Activated CD8-positive, alpha-beta T cell treated with anti-CD3 and anti-CD28 coated beads for 36 hours (primary cell): ENCODE measurements around the gene GADD45B. TPM values are rescaled to one million over a fixed set of nuclear protein-coding genes. Genes with fewer than 3 reads are reported as not detected.

Source experiments
- ATAC-seq: fragments of 200-7000 bp; cut with Tn5 transposase; one replicate; pipeline ENCODE4 v1.10.0; 2021; ENCODE audit warnings: mild to moderate bottlenecking, moderate library complexity
- CTCF ChIA-PET: fragments of 350-600 bp; sonication (Branson Sonifier 250); formaldehyde crosslinking; loops from one replicate; lab custom pipeline; 2021; ENCODE audit warnings: antibody characterized with exemption; lab: Charles Lee
- POLR2A ChIA-PET: fragments of 350-600 bp; sonication (Branson Sonifier 250); formaldehyde crosslinking; loops from one replicate; lab custom pipeline; 2021; ENCODE audit warnings: antibody characterized with exemption; lab: Charles Lee
- DNase-seq: peaks from one replicate; pipeline ENCODE4 v3.0.0-alpha.2; 2020
- H3K27ac Mint-ChIP-seq: one replicate; pipeline ENCODE4 v1.8.0; 2021; ENCODE audit warnings: mild to moderate bottlenecking, mixed read lengths
- H3K27me3 Mint-ChIP-seq: one replicate; pipeline ENCODE4 v1.8.0; 2021; ENCODE audit warnings: mixed read lengths
- H3K36me3 Mint-ChIP-seq: one replicate; pipeline ENCODE4 v1.8.0; 2021; ENCODE audit warnings: low read depth, mixed read lengths
- H3K4me1 Mint-ChIP-seq: one replicate; pipeline ENCODE4 v1.8.0; 2021; ENCODE audit warnings: low read depth, mixed read lengths
- H3K4me3 Mint-ChIP-seq: one replicate; pipeline ENCODE4 v1.8.0; 2021; ENCODE audit warnings: mild to moderate bottlenecking, moderate library complexity, mixed read lengths
- H3K9me3 Mint-ChIP-seq: one replicate; pipeline ENCODE4 v1.8.0; 2021; ENCODE audit warnings: mixed read lengths
- CTCF ChIP-seq: fragments of 200-600 bp; IDR thresholded peaks from one replicate; pipeline ENCODE4 v1.8.0; 2022; ENCODE audit warnings: antibody characterized with exemption, mild to moderate bottlenecking
- intact Hi-C: fragments of 100-400 bp; cut with micrococcal nuclease; formaldehyde crosslinking; loops from one replicate; pipeline ENCODE4 v1.10.0; 2022
- total RNA-seq, 2 experiments: library from RNA; stranded (reverse); gene quantifications; one replicate each; pipeline ENCODE4 v1.2.3, GENCODE V29; 2021

The GADD45B gene
- total RNA-seq, 2 experiments from 2014 or later: 98.3 to 102 TPM

- POLR2A ChIA-PET: interaction anchor here (1.1 to 1.6 kb wide), 3 partner anchors 8 to 95 kb away, joined by 3 to 5 read pairs (median 4); partner anchors contain the start of gene GADD45B
- no peak for TF ChIP-seq CTCF
- H3K4me3 Mint-ChIP-seq: no peak overlapping the region
- no peak for DNase-seq
- H3K4me1 Mint-ChIP-seq: peaks cover 16% of the 10 kb centered on the region
- H3K36me3 Mint-ChIP-seq: peaks cover 3% of the 10 kb centered on the region
- peaks cover 21% of the 10 kb centered on the region for H3K9me3 Mint-ChIP-seq
- CTCF ChIA-PET: interaction anchor here (2.4 kb wide), 1 partner anchor 123 kb away, joined by 6 read pairs; no protein-coding TSS in a partner anchor
- ATAC-seq: no peak
- no peak overlapping the region for H3K27ac Mint-ChIP-seq
- intact Hi-C loops: no loop called here
- peaks cover 13% of the 10 kb centered on the region for H3K27me3 Mint-ChIP-seq
Measured at GRCh38 chr19:2484178-2484937, 8.4 kb downstream of the GADD45B start.

- POLR2A ChIA-PET: interaction anchor here (1.6 kb wide), 1 partner anchor 9 kb away, joined by 4 read pairs; the partner anchor contains the start of gene GADD45B
- Mint-ChIP-seq H3K27me3 (peaks cover 18% of the 10 kb centered on the region), H3K9me3 (peaks cover 21% of the 10 kb centered on the region), H3K4me3 (no peak overlapping the region), H3K4me1 (peaks cover 15% of the 10 kb centered on the region), H3K36me3 (peaks cover 3% of the 10 kb centered on the region), H3K27ac (no peak overlapping the region)
- DNase-seq (no peak), ATAC-seq (no peak)
- no peak for TF ChIP-seq CTCF
- intact Hi-C loops: no loop called here
- CTCF ChIA-PET: interaction anchor here (2.4 kb wide), 1 partner anchor 122 kb away, joined by 6 read pairs; no protein-coding TSS in a partner anchor
Measured at GRCh38 chr19:2485428-2485827, 9.5 kb downstream of the GADD45B start.

- ChIA-PET CTCF (no interaction called here), POLR2A (interaction anchor here (1.4 kb wide), 1 partner anchor 10 kb away, joined by 5 read pairs; no protein-coding TSS in a partner anchor)
- no peak for TF ChIP-seq CTCF
- H3K4me1 Mint-ChIP-seq: peaks cover 17% of the 10 kb centered on the region
- peaks cover 30% of the 10 kb centered on the region for H3K27me3 Mint-ChIP-seq
- no peak overlapping the region for H3K27ac Mint-ChIP-seq
- intact Hi-C loops: no loop called here
- DNase-seq: no peak
- H3K4me3 Mint-ChIP-seq: no peak overlapping the region
- H3K9me3 Mint-ChIP-seq: peaks cover 15% of the 10 kb centered on the region
- peaks cover 3% of the 10 kb centered on the region for H3K36me3 Mint-ChIP-seq
- ATAC-seq: no peak
Measured at GRCh38 chr19:2487090-2487489, 11.2 kb downstream of the GADD45B start.

GRCh38 chr19:2487842-2488241, 11.9 kb downstream of the GADD45B start:
- Mint-ChIP-seq H3K36me3 (peaks cover 2% of the 10 kb centered on the region), H3K27me3 (peaks cover 36% of the 10 kb centered on the region), H3K4me3 (no peak overlapping the region), H3K4me1 (peaks cover 21% of the 10 kb centered on the region), H3K9me3 (peaks cover 10% of the 10 kb centered on the region), H3K27ac (no peak overlapping the region)
- POLR2A ChIA-PET: interaction anchor here (1.0 to 1.4 kb wide), 3 partner anchors 10 to 12 kb away, joined by 3 to 8 read pairs (median 5); partner anchors contain the start of gene GADD45B
- intact Hi-C loops: no loop called here
- no peak for TF ChIP-seq CTCF
- ATAC-seq (no peak), DNase-seq (no peak)
- CTCF ChIA-PET: interaction anchor here (0.8 to 1.0 kb wide), 2 partner anchors 42 to 124 kb away, joined by 3 read pairs; no protein-coding TSS in a partner anchor
